OCI-LY7 (cell line): ENCODE results near the gene AP4B1.

ENCODE experiments used
- CTCF ChIP-seq: fragments of 200-600 bp; sonication (generic); conservative IDR thresholded peaks from 2 replicates; pipeline ENCODE4 v1.5.1; 2014; ENCODE audit warnings: mild to moderate bottlenecking, antibody characterized with exemption, low read length, moderate library complexity, mixed read lengths
- EZH2phosphoT487 ChIP-seq: fragments of 200-600 bp; sonication (generic); IDR thresholded peaks from 2 replicates; pipeline ENCODE4 v1.6.1; 2018; ENCODE audit warnings: low read depth, borderline replicate concordance, mild to moderate bottlenecking, mixed run types, antibody characterized with exemption, low read length, moderate library complexity, mixed read lengths

- TF ChIP-seq CTCF (no peak), EZH2phosphoT487 (no peak)
Observed at GRCh38 chr1:113946112-113946511, 41.5 kb upstream of the AP4B1 start.
